Stimulated activated CD8-positive, alpha-beta memory T cell treated with anti-CD3 and anti-CD28 coated beads, Interleukin-12 subunit alpha, Interleukin-12 subunit beta, amount 100 ng/mL, for 1 hour (primary cell): ENCODE data around the gene DHRS11.
A peak's percentile ranks its signal among the peaks of the same experiment; 100 is the strongest.

Experiments used
- DNase-seq: peaks from one replicate; pipeline ENCODE4 v3.0.0-alpha.2; 2020; ENCODE audit warnings: low read depth

DHRS11 gene

GRCh38 chr17:36614081-36614480 lies 22.4 kb downstream of the DHRS11 start:
- no peak for DNase-seq

- DNase-seq, result no peak
These were observed 23.3 kb downstream of the DHRS11 start for GRCh38 chr17:36614933-36615332.

- no peak for DNase-seq
These were observed 24.7 kb downstream of the DHRS11 start for GRCh38 chr17:36616061-36617029.

- no peak for DNase-seq
These were observed 26.1 kb downstream of the DHRS11 start for GRCh38 chr17:36617773-36618172.

GRCh38 chr17:36623281-36623680 lies 31.6 kb downstream of the DHRS11 start:
- no peak for DNase-seq

GRCh38 chr17:36625188-36625587 lies 33.5 kb downstream of the DHRS11 start:
- no peak for DNase-seq

GRCh38 chr17:36627101-36627500 lies 35.4 kb downstream of the DHRS11 start:
- DNase-seq, result no peak

- DNase-seq, result no peak
These were observed 36.9 kb downstream of the DHRS11 start for GRCh38 chr17:36628576-36628975.

GRCh38 chr17:36629252-36629847 lies 37.7 kb downstream of the DHRS11 start:
- DNase-seq, result peak; percentile 49

GRCh38 chr17:36629970-36630502 lies 38.4 kb downstream of the DHRS11 start:
- no peak for DNase-seq

GRCh38 chr17:36631022-36631421 lies 39.3 kb downstream of the DHRS11 start:
- no peak for DNase-seq

- DNase-seq, result no peak
These were observed 41.5 kb downstream of the DHRS11 start for GRCh38 chr17:36632916-36633771.

GRCh38 chr17:36640346-36640745 lies 48.7 kb downstream of the DHRS11 start:
- DNase-seq, result no peak

GRCh38 chr17:36640836-36641235 lies 49.2 kb downstream of the DHRS11 start:
- DNase-seq, result no peak

GRCh38 chr17:36641331-36641876 lies 49.7 kb downstream of the DHRS11 start:
- DNase-seq, result no peak

- no peak for DNase-seq
These were observed 50.5 kb downstream of the DHRS11 start for GRCh38 chr17:36641877-36642845.

GRCh38 chr17:36643086-36643685 lies 51.5 kb downstream of the DHRS11 start:
- no peak for DNase-seq

GRCh38 chr17:36645422-36645821 lies 53.7 kb downstream of the DHRS11 start:
- no peak for DNase-seq

GRCh38 chr17:36647636-36648035 lies 56.0 kb downstream of the DHRS11 start:
- no peak for DNase-seq

GRCh38 chr17:36650096-36650775 lies 58.6 kb downstream of the DHRS11 start:
- no peak for DNase-seq
